ENCODE results near the gene MAPK1IP1L. TPM values are rescaled to one million over a fixed set of nuclear protein-coding genes. Genes with fewer than 3 reads are reported as not detected.

The MAPK1IP1L gene
- total RNA-seq (2022; extraction: Qiagen RNA extraction): 96.3 to 110 TPM (median 100.0 TPM) in 5 replicates

DNA sequence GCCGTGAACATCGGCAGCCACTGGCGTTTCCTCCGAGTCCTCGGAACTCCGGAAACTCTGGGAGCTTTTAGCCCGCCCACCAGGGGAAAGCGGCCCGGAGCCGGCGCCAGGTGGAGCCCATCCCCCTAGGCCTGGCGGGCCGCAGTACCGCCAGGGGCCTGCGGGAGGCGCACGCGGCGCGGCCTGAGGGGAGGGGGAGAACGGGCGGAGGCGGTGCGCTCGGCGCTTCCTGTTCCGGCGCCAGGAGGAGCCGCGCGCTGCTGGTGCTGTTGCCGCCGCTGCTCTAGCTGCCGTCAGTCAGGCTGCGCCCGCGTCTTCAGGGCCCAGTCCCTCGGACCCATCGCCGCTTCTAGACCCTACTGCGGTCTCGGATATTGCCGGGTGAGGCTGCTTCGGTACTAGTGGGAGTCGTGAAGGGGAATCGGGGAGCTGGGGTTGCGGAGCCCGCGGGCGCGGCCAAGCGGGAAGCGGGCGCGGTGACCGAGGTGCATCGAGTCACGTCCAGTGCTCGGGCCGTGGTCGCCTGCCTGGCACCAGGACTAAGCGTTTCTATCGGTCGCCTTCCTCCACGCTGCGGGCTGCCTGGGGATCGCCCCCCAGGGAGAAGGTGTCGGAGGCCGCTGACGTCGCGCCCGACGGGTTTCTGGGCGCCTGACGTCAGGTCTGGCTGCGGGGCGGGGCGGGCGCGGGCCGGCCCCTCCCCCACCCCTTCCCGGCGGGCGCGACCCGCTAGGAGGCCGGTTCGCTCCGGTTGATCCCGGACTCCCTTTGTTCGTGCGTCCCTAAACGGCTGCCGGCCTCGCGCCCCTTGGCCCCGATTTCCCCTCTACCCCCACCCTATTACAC lies at the start of gene MAPK1IP1L:
TSS of gene MAPK1IP1L (plus strand) at position 225 of the 846 bp plus-strand sequence. CDS start 10,037 bp downstream, outside the sequence.

DNA sequence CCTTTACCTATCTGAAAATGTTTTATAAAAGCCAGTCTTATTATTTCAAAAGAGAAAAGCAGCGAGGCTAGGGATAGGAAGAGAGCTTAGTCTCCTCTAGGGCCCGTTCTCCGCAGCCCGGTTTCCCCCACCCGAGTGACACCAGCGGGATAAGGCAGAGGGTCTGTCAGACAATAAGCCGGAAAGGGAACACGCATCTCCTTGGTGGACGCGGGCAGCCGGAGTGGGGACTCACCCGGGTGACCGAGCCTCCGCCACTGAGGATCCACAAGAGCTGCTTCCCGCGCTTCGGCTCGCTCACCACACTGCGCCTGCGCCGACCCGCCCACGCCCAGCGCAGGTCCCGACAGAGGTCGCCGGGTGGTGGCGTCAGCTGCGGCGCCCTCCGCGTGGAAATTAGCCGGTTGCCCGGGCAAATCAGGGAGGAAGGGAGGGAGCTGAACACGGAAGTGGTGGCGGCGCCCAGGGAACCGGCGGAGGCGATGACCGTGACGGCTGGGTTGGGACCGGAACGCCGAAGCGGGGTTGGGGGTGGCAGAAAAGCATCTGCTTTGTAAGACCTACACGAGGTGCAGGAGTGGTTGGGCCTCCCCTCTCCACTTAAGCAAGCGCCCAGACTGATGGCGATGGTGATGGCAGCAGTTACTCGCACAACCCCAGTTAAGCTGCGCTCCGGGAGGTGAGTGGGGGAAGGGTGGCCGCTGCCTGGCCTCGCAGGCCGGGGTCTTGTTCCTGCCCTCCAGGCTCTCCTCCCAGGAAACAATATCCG lies 24.5 kb upstream of the MAPK1IP1L start, which contains the start of the genes SOCS4 and WDHD1:
TSS of gene SOCS4 (plus strand) at position 444 of the 769 bp plus-strand sequence. CDS start 15,806 bp downstream, outside the sequence.
TSS of gene WDHD1 (minus strand) at position 307 of the 769 bp plus-strand sequence. CDS start 312 bp downstream, outside the sequence.

Other genes starting within 250 kb of the MAPK1IP1L start
- gene GCH1, start 148.8 kb upstream of the MAPK1IP1L start, total RNA-seq (2022; extraction: Qiagen RNA extraction): 2.8 to 4.7 TPM (median 3.5 TPM) in 5 replicates
- 9.9 to 13.7 TPM (median 11.7 TPM) in 5 replicates for gene WDHD1, start 24.5 kb upstream of the MAPK1IP1L start, total RNA-seq (2022; extraction: Qiagen RNA extraction)
- gene SOCS4, start 24.4 kb upstream of the MAPK1IP1L start, total RNA-seq (2022; extraction: Qiagen RNA extraction): 8.3 to 11.5 TPM (median 9.0 TPM) in 5 replicates
- gene LGALS3, start 77.6 kb downstream of the MAPK1IP1L start, total RNA-seq (2022; extraction: Qiagen RNA extraction): 166 to 207 TPM (median 187 TPM) in 5 replicates
- 26.3 to 44.6 TPM (median 32.0 TPM) in 5 replicates for gene DLGAP5, start 139.9 kb downstream of the MAPK1IP1L start, total RNA-seq (2022; extraction: Qiagen RNA extraction)
- gene FBXO34, start 219.8 kb downstream of the MAPK1IP1L start, total RNA-seq (2022; extraction: Qiagen RNA extraction): 11.2 to 17.7 TPM (median 14.5 TPM) in 5 replicates